Subcutaneous adipose tissue (tissue), 4 donors: ENCODE measurements around the gene DUSP8. TPM values are rescaled to one million over a fixed set of nuclear protein-coding genes. Genes with fewer than 3 reads are reported as not detected.
"Not testable (repeated sequence)": the region's sequence is repeated elsewhere in the genome, so short reads cannot be mapped to it uniquely, and the experiment has no call there.

Experiments
- total RNA-seq, 4 donors: library from RNA; depleted of rRNA; stranded (reverse); fragments of >200 nt; gene quantifications; one replicate each; pipeline ENCODE4 v1.1.0, GENCODE V29; 2016
- TF ChIP-seq, protein P1 (sequence below): fragments of 450-650 bp; IDR thresholded peaks from one replicate; pipeline ENCODE4 v1.5.1; 2016; ENCODE audit warnings: low read depth, mild to moderate bottlenecking, control low read depth, antibody characterized with exemption, moderate library complexity

Gene DUSP8
- total RNA-seq, 4 donors from 2014 or later = 0.22 to 2.3 (median 0.74) TPM

- TF ChIP-seq, protein P1, sequence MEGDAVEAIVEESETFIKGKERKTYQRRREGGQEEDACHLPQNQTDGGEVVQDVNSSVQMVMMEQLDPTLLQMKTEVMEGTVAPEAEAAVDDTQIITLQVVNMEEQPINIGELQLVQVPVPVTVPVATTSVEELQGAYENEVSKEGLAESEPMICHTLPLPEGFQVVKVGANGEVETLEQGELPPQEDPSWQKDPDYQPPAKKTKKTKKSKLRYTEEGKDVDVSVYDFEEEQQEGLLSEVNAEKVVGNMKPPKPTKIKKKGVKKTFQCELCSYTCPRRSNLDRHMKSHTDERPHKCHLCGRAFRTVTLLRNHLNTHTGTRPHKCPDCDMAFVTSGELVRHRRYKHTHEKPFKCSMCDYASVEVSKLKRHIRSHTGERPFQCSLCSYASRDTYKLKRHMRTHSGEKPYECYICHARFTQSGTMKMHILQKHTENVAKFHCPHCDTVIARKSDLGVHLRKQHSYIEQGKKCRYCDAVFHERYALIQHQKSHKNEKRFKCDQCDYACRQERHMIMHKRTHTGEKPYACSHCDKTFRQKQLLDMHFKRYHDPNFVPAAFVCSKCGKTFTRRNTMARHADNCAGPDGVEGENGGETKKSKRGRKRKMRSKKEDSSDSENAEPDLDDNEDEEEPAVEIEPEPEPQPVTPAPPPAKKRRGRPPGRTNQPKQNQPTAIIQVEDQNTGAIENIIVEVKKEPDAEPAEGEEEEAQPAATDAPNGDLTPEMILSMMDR = not testable (repeated sequence)
Measured at GRCh38 chr11:1584661-1585370, 12.7 kb upstream of the DUSP8 start, which contains the start of gene KRTAP5-1. KRTAP5-1 (minus strand) TSS chr11:1585283; CDS start chr11:1585249, 34 bp downstream.

DNA sequence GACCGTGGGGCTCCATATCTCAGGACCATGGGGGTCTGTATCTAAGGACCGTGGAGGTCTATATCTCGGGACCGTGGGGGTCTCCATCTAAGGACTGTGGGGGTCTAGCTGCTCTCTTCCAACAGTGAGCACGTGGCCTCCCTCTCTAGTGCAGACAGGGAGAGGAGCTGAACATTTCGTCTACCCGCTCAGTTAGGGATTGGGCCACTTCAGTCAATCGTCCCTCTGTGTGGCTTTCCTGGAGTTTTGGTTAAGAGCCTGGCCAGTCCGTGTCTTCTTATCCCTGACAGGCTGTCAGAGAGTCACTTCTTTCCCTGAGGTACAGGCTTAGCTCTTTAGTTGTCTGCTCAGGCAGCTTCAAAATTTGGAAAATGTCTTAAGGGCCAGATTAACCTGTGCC, 9.9 kb upstream of the DUSP8 start:
- TF ChIP-seq, protein P1 = no peak

- TF ChIP-seq, protein P1 = no peak
Measured at GRCh38 chr11:1576825-1577224, 4.8 kb upstream of the DUSP8 start.

- TF ChIP-seq, protein P1 = no peak
Measured at GRCh38 chr11:1574933-1575242, 2.8 kb upstream of the DUSP8 start.

- TF ChIP-seq, protein P1 = no peak
Measured at GRCh38 chr11:1574238-1574932, 2.3 kb upstream of the DUSP8 start.

DNA sequence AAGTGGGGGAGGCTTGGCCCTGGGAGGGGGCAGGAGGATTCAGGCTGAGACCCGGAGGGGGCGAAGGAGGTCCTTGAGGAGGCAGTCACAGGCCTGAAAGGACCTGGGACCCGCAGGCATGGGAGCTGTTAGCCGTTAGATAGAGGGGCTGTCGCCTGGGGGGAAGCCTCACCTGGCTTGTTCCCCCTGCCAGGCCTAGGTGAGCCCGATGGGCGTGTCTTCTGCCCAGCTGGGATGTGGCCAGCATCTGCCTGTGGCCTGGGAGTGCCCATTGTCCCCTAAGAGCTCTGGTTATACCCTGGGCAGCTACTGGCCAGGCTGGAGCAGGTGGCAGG, 1.8 kb upstream of the DUSP8 start:
- TF ChIP-seq, protein P1 = no peak

GRCh38 chr11:1573077-1573902, 1.2 kb upstream of the DUSP8 start:
- TF ChIP-seq, protein P1 = no peak
